ENCODE results near the gene ZFHX3.

Gene ZFHX3

DNA sequence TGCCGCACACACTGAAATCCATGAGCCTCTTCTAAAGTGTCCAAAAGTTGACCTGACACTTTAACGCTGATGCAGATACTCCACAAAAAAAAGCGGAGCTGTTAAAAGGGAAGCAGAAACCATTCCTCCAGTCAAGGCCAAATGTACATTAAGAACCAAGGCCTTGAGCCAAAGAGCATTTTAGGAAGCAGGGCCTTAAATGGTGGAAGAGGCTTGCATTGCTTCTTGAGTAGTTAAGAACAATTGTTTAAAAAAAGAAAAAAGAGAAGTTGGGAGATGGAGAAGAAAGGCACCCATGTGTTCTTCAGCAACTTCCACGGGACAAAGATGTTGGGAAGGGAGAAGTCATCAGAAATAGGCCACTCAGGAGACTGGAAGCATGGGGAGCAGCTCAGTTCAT, 6.3 kb downstream of the ZFHX3 start:
- DNase-seq (ENCODE audit: low read depth, low spot score) = no peak

DNA sequence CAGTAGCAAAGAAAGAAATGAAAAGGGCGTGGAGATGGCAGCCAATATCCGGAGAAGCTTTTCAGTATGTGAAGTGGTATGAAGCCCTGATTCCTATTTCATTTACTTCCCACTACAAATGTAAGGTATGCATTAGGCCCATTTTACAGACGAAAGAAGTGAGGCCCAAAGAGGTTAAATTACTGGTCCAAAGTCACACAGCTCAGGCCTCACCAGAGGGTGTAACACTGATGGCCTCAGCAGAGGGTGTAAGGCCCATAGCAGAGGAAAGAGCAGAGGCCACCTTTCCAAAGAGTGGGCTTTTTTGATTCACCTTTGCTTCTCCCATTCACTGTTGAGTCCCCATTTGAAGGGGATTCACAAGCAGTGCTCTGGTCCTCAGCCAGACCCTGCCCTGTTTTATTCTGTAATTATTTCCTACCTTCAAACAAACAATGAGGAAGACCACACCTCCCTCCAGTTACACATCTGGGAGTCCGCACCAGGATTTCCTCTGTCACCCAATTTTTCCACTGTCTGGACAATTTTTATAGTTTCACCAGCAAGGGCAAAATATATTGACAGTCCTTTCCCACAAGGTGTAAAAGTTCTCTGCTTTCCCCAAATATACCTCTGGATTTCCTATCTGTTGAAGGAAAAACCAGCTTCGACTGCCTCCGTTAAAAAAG, 7.1 kb downstream of the ZFHX3 start:
- DNase-seq (ENCODE audit: low read depth, low spot score) = no peak

DNA sequence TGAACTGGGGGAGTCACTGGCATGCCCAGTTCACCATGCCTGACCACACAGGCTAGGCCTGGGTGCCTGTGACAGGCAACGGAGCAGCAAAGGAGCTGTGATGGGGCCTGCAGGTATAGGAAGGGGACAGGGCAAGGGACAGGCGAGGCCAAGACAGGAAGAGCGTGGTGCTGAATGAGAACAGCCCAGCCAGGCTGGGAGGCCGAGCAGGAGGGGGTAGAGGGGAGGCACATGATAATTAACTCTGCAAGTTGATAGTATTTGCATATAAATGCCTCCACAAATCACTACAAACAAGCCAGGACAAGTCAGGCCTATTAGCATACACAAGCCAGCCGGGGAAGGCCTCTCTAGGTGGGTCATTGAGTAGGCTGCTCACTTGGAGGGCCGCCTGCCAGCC, 7.8 kb downstream of the ZFHX3 start:
- peak; percentile 89 for DNase-seq (ENCODE audit: low read depth, low spot score)

DNA sequence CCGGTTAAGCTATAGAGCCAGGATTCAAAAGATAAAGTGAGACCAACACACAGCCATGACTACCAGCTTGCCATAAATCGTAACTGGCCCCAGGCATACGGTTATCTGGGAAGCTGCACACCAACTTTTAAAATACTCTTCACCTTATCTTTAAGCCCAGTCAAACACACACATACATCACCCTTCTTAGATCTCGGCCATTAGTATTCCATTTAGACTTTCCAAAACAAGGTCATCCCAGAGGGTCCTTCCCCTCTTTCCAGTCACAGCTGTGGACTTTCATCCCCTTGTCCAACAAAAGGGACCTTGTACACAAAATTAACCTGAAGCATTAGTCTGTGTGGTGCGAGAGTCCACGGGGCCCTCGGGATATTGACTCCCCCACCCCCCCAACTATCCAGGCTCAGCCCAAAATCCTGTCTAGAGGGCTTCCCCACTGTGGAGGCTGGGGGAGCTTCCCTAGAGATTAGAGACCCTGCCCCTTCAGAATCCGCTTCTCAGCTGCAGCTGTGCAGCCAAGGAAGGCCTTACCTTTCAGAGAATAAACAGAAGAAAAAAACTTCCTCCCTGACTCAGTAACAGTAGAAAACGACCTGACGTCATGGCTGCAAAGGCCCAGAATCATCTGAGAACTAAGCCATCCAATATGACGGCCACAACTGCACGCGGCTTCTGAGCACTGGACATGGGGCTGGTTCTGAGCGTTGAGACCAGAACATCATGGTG, 9.9 kb downstream of the ZFHX3 start:
- DNase-seq (ENCODE audit: low read depth, low spot score) = no peak

DNA sequence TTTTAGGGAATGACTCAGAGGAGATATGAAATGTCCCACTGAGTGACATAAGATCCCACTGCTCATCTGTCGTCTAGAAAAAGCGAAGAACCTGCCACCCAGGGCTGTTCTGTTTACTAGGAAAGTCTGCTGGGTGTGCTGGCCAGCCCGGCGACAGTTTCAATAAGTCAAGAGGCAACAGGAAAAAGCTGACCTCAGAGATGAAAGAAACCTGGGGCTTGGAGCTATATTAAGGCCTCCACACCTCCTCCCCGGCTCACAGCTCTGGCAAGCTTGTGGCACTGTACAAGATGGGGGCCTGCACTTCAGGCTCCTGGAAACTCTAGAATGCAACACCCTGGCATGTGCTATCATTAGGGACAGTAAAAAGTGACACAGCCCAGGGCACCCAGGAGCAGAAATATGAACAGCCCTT, 10.6 kb downstream of the ZFHX3 start:
- DNase-seq (ENCODE audit: low read depth, low spot score) = peak; percentile 65

DNA sequence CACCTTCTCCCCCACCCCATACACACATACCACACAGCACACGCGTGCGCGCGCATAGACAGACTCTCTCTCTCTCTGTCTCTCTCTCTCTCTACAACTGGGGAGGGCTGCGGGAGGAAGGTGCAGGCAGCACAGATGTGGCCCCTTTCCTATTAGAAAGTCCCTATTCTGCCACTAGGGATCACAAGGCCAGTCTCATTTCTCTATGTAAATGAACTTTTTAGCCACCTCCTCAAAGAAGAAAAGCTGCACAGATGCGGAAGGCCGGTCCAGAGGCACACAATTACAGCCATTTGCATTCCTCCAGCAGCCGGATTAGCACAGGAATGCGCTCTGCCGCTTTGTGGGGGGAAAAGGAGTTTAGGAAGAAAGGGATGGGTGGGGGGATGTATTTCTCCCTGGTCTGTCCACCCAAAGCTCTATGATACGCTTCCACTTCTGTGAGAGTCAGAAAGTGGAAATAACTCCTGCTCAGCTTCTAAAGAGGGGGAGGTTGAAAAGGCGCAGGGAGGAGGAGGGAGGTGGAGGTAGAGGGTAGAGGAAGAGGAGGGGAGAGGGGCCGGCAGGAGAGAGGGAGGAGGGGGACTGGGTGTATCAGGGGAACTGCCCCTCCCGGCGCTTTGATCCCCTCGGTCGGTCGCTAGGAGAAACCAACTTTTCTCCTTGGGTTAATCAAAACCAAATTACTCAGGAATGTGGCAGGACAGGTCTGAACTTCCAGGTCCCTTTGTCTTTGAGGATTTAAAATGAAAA, 11.7 kb downstream of the ZFHX3 start:
- DNase-seq (ENCODE audit: low read depth, low spot score) = peak; percentile 89

DNA sequence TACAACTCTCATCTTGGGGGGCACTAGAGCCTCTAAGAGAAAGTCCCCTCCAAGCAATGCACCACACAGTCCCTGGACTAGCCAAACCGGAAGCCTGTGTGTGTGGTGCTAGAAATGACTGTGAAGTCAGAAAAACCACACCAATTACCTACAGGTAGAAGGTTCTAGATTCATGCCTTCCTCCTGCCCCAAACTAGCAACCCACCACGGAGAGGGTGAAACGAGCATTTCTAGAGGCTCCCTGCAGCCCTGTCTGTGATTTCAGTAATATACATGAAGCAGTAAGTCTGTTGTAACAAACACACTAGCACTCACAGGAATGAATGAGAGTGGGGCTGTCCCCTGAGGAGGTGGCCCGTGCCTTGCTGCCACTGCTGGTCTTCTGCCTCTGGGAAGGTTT, 13.6 kb downstream of the ZFHX3 start:
- no peak for DNase-seq (ENCODE audit: low read depth, low spot score)

DNA sequence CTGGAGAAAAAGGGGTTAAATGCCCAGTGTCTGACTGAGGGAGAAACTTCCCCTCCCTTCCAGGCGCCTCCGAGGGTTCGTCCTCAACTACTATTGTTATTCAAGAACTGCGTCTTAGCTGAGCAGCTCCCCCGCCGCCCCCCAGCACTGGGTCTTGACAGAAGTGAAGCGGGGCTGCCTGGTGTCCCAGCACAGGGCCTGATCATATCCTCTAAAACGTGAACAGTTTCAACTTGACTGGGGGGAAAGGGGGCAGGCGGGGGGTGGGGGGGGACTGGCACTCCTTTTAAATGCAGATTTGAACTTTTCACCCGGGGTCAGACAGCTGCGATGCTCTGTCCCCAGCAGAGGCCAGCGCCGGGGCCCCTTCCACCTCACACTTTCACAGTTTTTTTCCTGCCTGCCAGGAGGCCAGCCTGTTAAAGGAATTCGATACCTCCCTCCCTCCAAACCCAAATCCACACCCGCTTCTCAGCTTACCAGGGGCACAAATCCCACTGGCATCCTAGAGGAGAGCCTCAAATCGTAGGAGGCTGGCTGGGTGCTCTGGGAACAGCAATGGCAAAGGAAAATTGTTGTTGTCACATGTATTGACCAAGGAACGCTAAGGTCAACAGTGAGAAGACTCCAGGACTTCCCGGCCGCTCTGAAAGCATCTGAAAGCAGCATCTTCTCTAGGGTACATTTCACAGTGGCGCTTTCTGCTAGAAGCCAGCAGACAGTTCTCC, 14.5 kb downstream of the ZFHX3 start:
- DNase-seq (ENCODE audit: low read depth, low spot score) = peak; percentile 88

DNA sequence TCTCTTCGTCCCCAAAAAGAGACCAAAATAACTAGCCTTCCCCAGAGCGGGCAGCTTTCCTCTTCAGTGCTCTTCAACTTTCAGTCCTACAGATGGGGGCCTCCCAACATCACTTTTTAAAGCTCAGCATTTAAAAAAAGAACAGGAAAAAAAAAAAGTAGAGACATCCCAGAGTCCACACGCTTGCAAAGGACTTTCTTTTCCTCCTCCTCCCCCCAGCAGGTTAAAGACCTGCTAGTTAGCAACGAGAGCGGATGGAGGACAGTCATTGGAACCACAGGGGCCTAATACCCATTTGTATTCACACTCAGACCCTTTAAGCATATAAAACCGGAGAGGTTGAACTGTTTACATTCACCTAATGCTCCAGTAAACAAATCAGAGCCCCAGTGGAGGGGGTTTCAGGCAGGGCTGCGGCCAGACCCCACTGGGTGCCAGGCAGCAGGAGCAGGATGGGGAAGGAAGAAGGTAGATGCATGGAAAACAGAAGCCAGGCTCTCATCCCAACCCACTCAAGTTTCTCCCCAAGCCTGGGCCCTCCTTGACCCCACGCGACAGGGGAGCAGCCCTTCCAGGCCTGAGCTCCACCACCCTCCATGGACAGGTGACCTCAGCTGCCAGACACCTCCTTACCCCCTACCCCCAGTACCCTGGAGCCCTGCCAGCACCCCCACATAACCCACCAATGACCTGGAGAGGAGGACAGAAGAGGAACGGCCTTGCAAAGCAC, 15.2 kb downstream of the ZFHX3 start:
- peak; percentile 82 for DNase-seq (ENCODE audit: low read depth, low spot score)

DNA sequence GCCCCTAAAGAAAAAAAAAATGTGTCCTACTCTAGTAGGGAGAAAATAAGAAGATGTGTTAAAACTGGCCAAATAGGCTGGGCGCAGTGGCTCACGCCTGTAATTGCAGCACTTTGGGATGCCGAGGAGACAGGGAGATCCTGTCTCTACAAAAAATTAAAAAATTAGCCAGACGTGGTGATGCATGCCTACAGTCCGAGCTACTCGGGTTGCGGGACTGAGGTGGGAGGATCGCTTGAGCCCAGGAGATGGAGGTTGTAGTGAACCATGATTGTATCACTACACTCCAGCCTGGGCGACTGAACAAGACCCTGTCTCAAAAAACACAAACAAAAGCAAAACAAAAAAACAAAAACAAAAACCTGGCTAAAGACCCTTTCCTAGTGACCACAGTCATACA, 15.9 kb downstream of the ZFHX3 start:
- no peak for DNase-seq (ENCODE audit: low read depth, low spot score)

DNA sequence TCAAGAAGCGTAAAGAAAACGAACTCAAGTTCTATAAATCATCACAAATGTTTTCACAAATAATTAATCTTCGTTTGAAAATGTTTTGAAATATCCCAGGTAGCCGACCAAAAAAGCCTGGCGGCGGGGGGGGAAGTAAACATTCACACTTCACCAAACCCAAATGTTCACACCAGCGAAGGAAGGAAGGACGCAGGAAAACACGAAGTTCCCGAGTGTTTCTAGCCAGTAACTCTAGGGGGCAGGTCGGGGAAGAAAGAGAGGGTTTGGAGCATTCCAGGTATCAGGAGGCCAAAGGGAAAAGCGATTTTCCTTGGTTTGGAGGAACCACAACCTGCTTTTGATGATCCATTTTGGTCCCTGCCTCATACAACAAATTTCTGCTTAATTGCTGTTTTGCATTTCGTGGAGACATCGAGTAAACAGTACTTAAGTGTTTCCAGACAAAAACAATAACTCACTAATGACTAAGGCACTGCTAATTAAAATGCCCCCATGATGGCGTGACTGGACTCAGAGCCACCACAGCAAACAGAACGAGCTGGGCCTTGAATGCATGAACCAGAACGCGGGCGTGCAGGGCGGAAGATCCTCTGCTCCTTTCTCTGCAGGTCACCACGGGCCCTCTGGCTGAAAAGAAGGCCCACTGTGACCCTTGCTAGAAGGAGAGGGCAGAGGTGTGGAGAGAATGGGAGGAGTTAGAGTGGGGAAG, 16.6 kb downstream of the ZFHX3 start:
- no peak for DNase-seq (ENCODE audit: low read depth, low spot score)

DNA sequence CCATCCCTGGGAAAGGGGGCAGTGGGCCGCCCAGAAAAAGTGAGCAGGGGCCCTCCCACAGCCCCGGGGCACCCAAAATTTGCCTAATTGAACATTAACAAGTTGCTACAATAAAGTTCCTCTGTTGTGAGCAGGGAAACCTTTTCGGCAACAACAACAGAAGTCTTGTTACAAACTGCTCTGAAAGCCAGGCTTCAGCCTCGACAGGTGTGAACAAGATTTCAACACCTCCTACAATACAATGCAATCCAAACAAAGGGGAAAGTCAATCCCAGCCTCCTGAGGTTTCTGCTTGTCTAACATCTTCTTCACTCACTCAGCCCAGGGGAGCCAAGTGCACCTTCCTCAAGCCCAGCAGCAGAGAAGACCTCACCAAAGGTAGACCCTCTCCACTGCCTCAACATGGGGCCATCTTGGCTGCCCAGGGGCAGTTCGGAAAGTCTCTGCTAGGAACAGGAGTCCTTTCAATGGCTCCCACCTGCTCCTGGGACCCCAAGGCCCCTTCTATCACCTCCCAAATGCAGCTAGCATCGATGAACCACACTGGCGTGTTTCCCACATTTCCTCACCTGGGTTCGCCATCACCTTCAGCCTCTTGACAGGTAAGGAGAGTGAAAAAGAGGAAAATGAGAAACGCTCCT, 19.1 kb downstream of the ZFHX3 start:
- DNase-seq (ENCODE audit: low read depth, low spot score) = no peak

DNA sequence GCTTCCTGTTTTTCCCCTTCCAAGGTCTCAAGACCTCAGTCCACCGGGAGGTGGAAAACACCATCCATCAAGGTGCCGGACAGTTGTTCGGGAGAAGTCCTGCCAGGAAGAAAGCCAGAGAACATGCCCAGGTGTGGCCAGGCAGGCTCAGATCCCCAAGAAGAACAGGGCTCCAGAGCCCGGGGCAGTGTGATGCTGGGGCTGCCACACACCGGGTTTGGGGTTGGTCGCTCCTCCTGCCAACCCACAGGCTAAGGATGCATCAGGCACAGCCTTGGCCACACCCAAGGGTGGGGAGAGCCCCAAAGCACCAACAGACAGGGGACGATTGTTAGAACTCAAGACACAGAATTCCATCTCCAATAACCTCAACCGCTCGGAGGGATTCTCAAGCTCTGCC, 19.7 kb downstream of the ZFHX3 start:
- DNase-seq (ENCODE audit: low read depth, low spot score) = no peak

DNA sequence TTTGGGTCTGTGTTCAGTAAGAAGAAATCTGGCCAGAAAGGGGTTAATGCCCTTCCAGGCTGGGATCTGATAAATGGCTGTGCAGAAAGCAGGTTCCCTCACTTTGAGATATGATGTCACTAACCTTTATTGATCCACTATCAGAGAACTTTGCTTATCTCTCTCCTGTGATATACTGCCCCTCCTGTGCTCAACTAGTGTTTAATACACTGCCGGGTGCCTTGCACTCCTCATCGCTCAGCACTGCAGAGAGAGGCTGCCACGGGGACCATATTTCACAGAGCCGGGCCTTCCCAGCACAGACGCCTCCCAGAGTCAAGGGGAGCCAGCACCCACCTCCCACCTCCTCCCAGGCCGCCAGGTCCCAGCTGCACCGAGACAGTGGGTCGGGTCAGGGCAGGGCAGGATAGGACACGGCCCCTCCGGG, 20.2 kb downstream of the ZFHX3 start:
- no peak for DNase-seq (ENCODE audit: low read depth, low spot score)

DNA sequence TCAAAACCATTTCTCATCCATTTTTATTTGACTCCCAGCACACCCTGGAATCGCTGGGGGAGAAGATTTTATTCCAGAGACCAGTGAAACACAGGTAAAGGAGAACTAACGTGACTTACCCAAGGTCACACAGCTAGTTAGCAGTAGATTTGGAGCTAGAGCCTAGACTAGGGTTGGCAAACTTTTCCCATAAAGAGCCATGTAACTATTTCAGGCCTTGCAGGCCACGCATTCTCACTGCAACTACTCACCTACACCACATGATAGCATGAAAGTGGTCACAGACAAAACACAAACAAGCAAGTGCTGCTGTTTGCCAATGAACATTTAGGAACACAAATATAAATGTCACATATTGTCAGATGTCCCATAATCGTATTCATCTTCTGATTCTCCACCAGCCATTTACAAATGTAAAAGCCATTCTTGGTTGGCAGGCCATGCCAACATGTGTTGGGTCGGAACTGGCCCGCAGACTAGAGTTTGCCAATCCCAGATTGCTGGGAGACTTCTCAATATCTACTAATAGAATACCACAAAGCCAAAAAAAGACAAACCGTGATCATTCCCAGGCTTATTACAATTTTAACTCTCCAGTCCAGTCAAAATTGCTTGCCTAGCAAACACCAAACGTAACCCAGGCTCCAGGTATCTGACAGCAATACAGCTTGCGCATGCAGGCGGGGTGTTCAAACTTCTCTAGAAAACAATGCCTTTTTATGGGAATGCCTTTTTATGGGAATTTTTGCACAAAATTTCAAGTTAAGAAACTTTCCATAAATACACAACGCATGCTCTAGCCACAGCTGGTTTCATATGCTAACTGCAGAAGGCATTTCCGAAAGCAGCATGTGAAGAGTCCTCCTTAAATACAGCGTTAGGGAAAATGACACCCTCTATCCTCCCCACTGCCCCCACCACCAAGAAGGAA, 20.9 kb downstream of the ZFHX3 start:
- no peak for DNase-seq (ENCODE audit: low read depth, low spot score)

DNA sequence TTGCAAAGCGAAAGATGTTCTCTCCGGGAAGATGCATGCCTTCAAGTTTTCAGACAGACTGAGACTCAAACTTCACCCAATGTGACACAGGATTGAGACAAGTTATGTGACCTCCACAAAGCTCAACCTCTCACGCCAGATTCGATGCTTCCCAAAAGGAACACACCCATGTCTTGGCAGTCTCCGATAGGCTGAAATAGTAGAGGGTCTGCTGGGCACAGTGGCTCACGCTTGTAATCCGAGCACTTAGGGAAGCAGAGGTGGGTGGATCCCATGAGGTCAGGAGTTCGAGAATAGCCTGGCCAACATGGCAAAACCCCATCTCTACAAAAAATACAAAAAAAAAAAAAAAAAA, 22.1 kb downstream of the ZFHX3 start:
- DNase-seq (ENCODE audit: low read depth, low spot score) = no peak

DNA sequence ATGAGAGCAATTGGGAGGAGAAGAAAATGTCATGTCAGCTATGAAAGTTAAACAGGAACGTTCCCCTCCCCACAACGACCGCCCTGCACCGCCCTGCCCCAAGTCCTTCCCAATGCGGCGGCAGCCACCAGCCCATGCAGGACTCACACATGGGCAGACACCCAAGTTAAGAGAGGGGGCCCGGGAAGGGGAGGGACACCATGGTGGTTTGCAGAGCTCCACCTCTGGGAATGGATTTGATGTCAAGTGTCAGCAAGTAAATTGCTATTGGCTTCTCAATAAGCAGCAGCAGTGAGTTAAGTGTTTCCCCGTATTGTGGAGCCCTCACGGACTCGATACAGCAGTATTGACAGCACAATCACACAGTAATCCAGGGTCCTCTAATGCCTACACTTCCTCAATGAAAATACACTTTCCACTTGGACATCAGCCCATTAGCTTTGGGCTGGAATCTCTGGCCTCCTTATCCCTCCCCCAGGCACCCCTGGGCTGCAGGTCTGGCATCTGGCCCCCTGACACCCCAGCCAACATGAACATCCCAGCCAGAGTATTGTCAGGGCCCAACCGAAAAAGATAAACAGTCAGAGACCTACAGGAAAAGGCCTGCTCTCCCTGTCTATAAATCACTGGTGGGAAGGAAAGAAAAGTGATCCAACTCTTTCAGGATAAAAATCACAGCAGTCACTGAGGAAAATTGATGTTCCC, 22.6 kb downstream of the ZFHX3 start:
- DNase-seq (ENCODE audit: low read depth, low spot score) = no peak

DNA sequence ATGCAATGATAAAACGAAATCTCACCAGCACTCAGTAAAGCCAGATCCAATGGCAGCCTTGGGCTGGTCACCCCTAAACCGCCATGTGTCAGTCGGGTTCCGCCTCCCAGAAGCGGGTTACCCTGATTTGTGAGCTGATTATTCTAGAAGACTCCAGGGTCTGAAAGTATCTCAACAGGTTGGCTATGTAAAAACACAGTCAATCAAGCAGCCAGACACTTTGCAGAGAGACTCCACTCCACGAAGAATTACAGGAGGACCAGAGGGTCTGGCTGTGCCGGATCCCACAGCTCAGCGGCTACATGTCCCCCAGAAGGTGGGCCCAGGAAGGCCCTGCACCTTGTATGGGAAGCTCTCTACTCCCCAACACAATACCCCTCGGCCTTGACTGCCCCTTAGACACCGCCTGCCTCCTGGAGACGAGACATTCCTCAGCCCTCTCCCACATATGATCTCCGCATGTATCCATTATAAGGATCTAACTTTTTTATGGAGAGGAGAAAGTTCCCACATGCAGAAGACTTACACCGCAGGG, 23.3 kb downstream of the ZFHX3 start:
- DNase-seq (ENCODE audit: low read depth, low spot score) = no peak
